Heart right ventricle (tissue), 16 donors: ENCODE data around the gene SORL1. TPM values are rescaled to one million over a fixed set of nuclear protein-coding genes. Genes with fewer than 3 reads are reported as not detected.

Experiments used
- ATAC-seq, 8 donors: fragments of 200-7000 bp; cut with Tn5 transposase; one replicate each; pipeline ENCODE4 v1.9.1; 2020; ENCODE audit warnings: mild to moderate bottlenecking in 8 of 8, moderate library complexity in 8 of 8, moderate number of reproducible peaks in 1 of 8
- DNase-seq, 2 donors: peaks; one replicate each; pipeline ENCODE4 v3.0.0-alpha.2; 2020
- H3K27ac ChIP-seq, 10 donors: fragments of 200-600 bp; sonication (generic) in 2 of 10; one replicate each; pipeline versions ENCODE4 v1.5.0 to v1.8.0; 2020 to 2022; ENCODE audit warnings: mild to moderate bottlenecking in 3 of 10
- H3K27me3 ChIP-seq, 7 donors: fragments of 200-600 bp; one replicate each; pipeline ENCODE4 v1.8.0; 2021 to 2022; ENCODE audit warnings: mild to moderate bottlenecking in 2 of 7
- H3K36me3 ChIP-seq, 9 donors: fragments of 200-600 bp; sonication (generic) in 1 of 9; one replicate each; pipeline versions ENCODE4 v1.5.0 to v1.8.0; 2020 to 2022; ENCODE audit warnings: mild to moderate bottlenecking in 2 of 9
- H3K4me1 ChIP-seq, 9 donors: fragments of 200-600 bp; sonication (generic) in 1 of 9; one replicate each; pipeline versions ENCODE4 v1.5.0 to v1.8.0; 2020 to 2022; ENCODE audit warnings: mild to moderate bottlenecking in 4 of 9
- H3K4me3 ChIP-seq, 10 donors: fragments of 200-600 bp; sonication (generic) in 2 of 10; one replicate each; pipeline versions ENCODE4 v1.5.0 to v1.8.0; 2020 to 2022; ENCODE audit warnings: mild to moderate bottlenecking in 7 of 10, moderate library complexity in 2 of 10
- H3K9me3 ChIP-seq, 11 donors: fragments of 200-600 bp in 10 of 11; sonication (generic) in 2 of 11; one replicate each; pipeline versions ENCODE4 v1.5.0 to v1.8.0; 2013 to 2022; ENCODE audit warnings: mild to moderate bottlenecking in 2 of 11, control low read depth in 1 of 11, moderate library complexity in 1 of 11
- CTCF ChIP-seq, 9 donors: fragments of 200-600 bp; sonication (generic) in 2 of 9; IDR thresholded peaks; one replicate each; pipeline versions ENCODE4 v1.5.0 to v1.8.0; 2021 to 2022; ENCODE audit warnings: antibody characterized with exemption in 9 of 9, mild to moderate bottlenecking in 5 of 9, moderate library complexity in 1 of 9
- WGBS, 2 donors: extraction: QIAGEN DNeasy Blood & Tissue Kit; methylation state at CpG; one replicate each; pipeline ENCODE4 v1.1.7; 2013; ENCODE audit warnings: inconsistent platforms in 1 of 2; 5-methylcytosine and 5-hydroxymethylcytosine counted together
- intact Hi-C, 10 donors: fragments of 100-400 bp; cut with DNase I; formaldehyde crosslinking; loops; one replicate each; pipeline versions ENCODE4 v1.11.1 to v1.14.2; 2022
- polyA plus RNA-seq, 2 donors: library from polyadenylated mRNA; stranded (reverse); fragments of 200-250 nt; gene quantifications; one replicate each; pipeline ENCODE4 v1.2.3, GENCODE V29; 2013
- total RNA-seq, 10 donors: library from RNA; stranded (reverse); fragmentation: NEBNext Ultra II Directional in 3 of 10; extraction: Animal tissue kit (Norgen Biotek cat#: 25700) in 3 of 10; gene quantifications; one replicate each; pipeline versions ENCODE4 v1.2.1 to v1.2.4, GENCODE V29; 2021 to 2023
- donor health status: Arrhythmogenic right ventricular cardiomyopathy.
- donor health status: ischemic (EF 13 %, LVEDD 7.1; RV severe dilation, severe dysfunction).
- donor health status: healthy with polysubstance abuse.
- donor health status: DM: no; HTN: yes; CAD: no.
- donor health status: DM: no; HTN: no; CAD: no.
- donor health status: ischemic (EF 25% LVEDD 6.9; RV normal size, moderate dysfunction).
- donor health status: ischemic (EF 25% LVEDD 5.7; RV mildly dilated, moderate dysfunction).
- donor health status: healthy.
- donor health status: DM: yes; HTN: yes; CAD: no.
- donor health status: Ischemic cardiomyopathy.
- donor health status: ischemic (EF 35%, LVEDD 5.7; RV mildly dilated, moderate dysfunction).
- donor health status: nonischemic (EF 11% LVEDD 7.7; RV severe dilation, severe dysfunction).
- donor health status: DM: yes; HTN: yes; CAD: no.
- donor health status: PGD.
- donor health status: ischemic (EF 29% LVEDD 5.4; RV normal size, mild dysfunction).
- donor health status: nonischemic (EF 23%, LVEDD 6.1; RV moderate dilation, normal function).

SORL1 gene
- total and polyA plus RNA-seq, 12 donors, result 0.26 to 15.1 (median 8.7) TPM

DNA sequence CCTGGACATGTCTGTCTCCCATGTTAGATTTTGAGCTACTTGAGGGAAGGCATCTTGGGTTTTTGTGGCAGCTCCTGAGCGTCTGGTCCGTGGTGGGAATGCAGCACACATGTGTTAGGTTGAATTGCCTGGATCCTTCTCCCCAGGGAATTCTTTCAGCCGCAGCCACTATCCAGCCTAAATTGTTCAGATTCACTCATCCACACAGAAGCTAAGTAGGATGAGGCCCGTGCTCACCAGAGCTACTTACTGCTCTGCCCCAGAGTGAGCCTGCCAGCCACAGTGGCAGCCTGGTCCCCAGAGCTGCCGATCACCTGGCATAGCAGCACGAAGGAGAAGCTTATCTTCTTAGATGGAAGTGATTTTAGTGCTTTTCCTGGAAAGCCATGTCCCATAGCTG, 35.1 kb downstream of the SORL1 start:
- DNase-seq (no peak), ATAC-seq (no peak)
- TF ChIP-seq CTCF (IDR thresholded peaks at IDR 0.05), result no peak
- 70 to 74% methylated on average over 6 of the region's 6 CpGs for WGBS, 2 donors
- H3K4me1 ChIP-seq, result peaks cover 0 to 25% (median 0%) of the 10 kb centered on the region in 9 donors
- intact Hi-C loops, result no loop called here
- no peaks in the 10 kb centered on the region for H3K9me3 ChIP-seq
- no peaks in the 10 kb centered on the region for H3K27me3 ChIP-seq
- H3K36me3 ChIP-seq, result peaks cover 0 to 54% (median 0%) of the 10 kb centered on the region in 9 donors
- H3K27ac ChIP-seq, result no peak overlapping the region
- H3K4me3 ChIP-seq, result no peak overlapping the region

DNA sequence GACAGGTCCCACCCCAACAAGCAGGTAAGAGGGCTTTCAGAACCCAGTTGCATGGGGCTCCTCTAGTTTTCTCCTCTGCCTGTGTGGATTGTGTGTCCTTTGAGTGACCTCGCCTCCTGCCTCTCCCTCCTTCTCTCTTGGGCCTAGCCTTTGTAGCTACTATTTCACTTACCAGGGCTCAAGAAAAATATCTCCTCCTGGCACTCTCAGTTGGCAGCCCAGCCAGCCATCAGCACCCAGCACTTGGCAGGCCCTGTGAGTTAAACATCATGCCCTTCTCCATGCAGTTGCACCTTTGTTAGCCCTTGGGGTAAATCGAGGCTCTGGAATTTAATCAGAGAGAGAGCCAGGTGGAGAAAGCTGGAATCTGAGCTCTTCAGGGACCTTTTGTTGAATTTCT, 36.1 kb downstream of the SORL1 start:
- Histone ChIP-seq H3K36me3 (peaks cover 0 to 55% (median 0%) of the 10 kb centered on the region in 9 donors), H3K27me3 (no peaks in the 10 kb centered on the region), H3K4me1 (peaks cover 0 to 15% (median 0%) of the 10 kb centered on the region in 9 donors), H3K9me3 (no peaks in the 10 kb centered on the region), H3K4me3 (no peak overlapping the region), H3K27ac (no peak overlapping the region)
- peak in 4 of 8 donors; percentile 51 to 62 (median 56) for ATAC-seq
- intact Hi-C loops, result no loop called here
- peak in 1 of 2 donors; percentile 19 for DNase-seq
- 60 to 74% methylated on average over 2 of the region's 2 CpGs for WGBS, 2 donors
- no peak for TF ChIP-seq CTCF (IDR thresholded peaks at IDR 0.05)

- WGBS, 2 donors, result 84 to 86% methylated on average over 6 of the region's 6 CpGs
- H3K4me1 ChIP-seq, result peaks cover 0 to 10% (median 0%) of the 10 kb centered on the region in 9 donors
- no peaks in the 10 kb centered on the region for H3K9me3 ChIP-seq
- DNase-seq (no peak), ATAC-seq (no peak)
- H3K4me3 ChIP-seq, result no peak overlapping the region
- H3K27ac ChIP-seq, result no peak overlapping the region
- intact Hi-C loops, result no loop called here
- no peak for TF ChIP-seq CTCF (IDR thresholded peaks at IDR 0.05)
- H3K36me3 ChIP-seq, result peaks cover 0 to 55% (median 0%) of the 10 kb centered on the region in 9 donors
- H3K27me3 ChIP-seq, result no peaks in the 10 kb centered on the region
Observed at GRCh38 chr11:121488641-121489040, 36.5 kb downstream of the SORL1 start.

- H3K9me3 ChIP-seq, result no peaks in the 10 kb centered on the region
- no peak overlapping the region for H3K27ac ChIP-seq
- peaks cover 0 to 55% (median 0%) of the 10 kb centered on the region in 9 donors for H3K36me3 ChIP-seq
- H3K4me3 ChIP-seq, result no peak overlapping the region
- H3K4me1 ChIP-seq, result peaks cover 0 to 13% (median 0%) of the 10 kb centered on the region in 9 donors
- 97 to 100% methylated on average over 2 of the region's 2 CpGs for WGBS, 2 donors
- intact Hi-C loops, result no loop called here
- ATAC-seq, result no peak
- no peak for DNase-seq
- TF ChIP-seq CTCF (IDR thresholded peaks at IDR 0.05), result no peak
- H3K27me3 ChIP-seq, result no peaks in the 10 kb centered on the region
Observed at GRCh38 chr11:121489823-121490222, 37.7 kb downstream of the SORL1 start.
